ENCODE data around the gene VWF.

DNA sequence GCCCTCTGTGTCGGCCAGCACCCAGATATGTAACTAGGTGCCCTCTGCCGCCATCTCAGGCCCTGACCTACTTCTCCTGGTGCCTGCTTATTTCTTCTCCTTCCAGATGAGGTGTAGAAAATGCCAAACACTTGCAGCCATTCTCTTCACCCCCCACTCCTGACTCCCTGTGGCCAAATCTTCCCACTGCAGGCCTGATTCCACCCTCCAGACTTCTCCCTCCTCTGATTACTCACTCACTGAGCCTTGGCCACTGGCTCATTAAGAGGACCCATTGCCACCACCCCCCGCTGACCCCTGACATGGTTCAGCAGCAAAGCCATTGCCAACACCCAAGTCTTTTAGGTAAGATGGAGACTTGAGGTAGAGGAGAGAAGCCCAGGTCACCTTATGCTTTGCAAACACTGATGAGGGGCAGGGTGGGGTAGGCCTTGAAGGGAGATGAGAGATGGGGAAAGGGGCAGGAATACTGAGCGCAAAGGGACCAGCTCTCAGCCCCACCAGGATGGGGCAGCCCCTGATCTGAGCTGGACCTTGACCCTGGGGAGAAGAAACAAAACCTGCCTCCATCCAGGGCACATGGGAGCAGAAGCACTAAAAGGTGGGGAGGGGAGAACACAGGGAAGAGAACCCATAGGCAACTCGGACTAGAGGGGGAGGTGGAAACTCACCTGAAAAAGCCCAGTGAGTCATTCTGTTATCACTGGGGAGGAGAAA is 154.3 kb downstream of the VWF start:
- TF ChIP-seq EZH2 (IDR thresholded peaks at IDR 0.05; ENCODE audit: low read depth): no peak
- TF ChIP-seq, protein P1, sequence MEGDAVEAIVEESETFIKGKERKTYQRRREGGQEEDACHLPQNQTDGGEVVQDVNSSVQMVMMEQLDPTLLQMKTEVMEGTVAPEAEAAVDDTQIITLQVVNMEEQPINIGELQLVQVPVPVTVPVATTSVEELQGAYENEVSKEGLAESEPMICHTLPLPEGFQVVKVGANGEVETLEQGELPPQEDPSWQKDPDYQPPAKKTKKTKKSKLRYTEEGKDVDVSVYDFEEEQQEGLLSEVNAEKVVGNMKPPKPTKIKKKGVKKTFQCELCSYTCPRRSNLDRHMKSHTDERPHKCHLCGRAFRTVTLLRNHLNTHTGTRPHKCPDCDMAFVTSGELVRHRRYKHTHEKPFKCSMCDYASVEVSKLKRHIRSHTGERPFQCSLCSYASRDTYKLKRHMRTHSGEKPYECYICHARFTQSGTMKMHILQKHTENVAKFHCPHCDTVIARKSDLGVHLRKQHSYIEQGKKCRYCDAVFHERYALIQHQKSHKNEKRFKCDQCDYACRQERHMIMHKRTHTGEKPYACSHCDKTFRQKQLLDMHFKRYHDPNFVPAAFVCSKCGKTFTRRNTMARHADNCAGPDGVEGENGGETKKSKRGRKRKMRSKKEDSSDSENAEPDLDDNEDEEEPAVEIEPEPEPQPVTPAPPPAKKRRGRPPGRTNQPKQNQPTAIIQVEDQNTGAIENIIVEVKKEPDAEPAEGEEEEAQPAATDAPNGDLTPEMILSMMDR (conservative IDR thresholded peaks at IDR 0.05): no peak; the same call in 1 of the 2 replicates

Data from PC-9 (cell line).